ENCODE data around the gene NSFL1C.

The NSFL1C gene

GRCh38 chr20:1460275-1460674 is 6.4 kb downstream of the NSFL1C start:
- no peak for DNase-seq (ENCODE audit: low read depth, low spot score)

GRCh38 chr20:1457992-1458391 is 8.7 kb downstream of the NSFL1C start:
- DNase-seq (ENCODE audit: low read depth, low spot score) = no peak

GRCh38 chr20:1456300-1456699 is 10.3 kb downstream of the NSFL1C start:
- DNase-seq (ENCODE audit: low read depth, low spot score) = no peak

- DNase-seq (ENCODE audit: low read depth, low spot score) = no peak
These were observed 15.6 kb downstream of the NSFL1C start for GRCh38 chr20:1450926-1451491.

GRCh38 chr20:1449370-1449769 is 17.3 kb downstream of the NSFL1C start:
- no peak for DNase-seq (ENCODE audit: low read depth, low spot score)

GRCh38 chr20:1448081-1448620 is 18.5 kb downstream of the NSFL1C start:
- DNase-seq (ENCODE audit: low read depth, low spot score) = no peak

GRCh38 chr20:1446536-1446935 is 20.1 kb downstream of the NSFL1C start:
- DNase-seq (ENCODE audit: low read depth, low spot score) = no peak

GRCh38 chr20:1443085-1443484 is 23.6 kb downstream of the NSFL1C start:
- DNase-seq (ENCODE audit: low read depth, low spot score) = no peak

- DNase-seq (ENCODE audit: low read depth, low spot score) = no peak
These were observed 24.3 kb downstream of the NSFL1C start for GRCh38 chr20:1442304-1442703.

- no peak for DNase-seq (ENCODE audit: low read depth, low spot score)
These were observed 25.5 kb downstream of the NSFL1C start for GRCh38 chr20:1441133-1441532.

- DNase-seq (ENCODE audit: low read depth, low spot score) = no peak
These were observed 26.6 kb downstream of the NSFL1C start for GRCh38 chr20:1440024-1440423.

- DNase-seq (ENCODE audit: low read depth, low spot score) = no peak
These were observed 28.3 kb downstream of the NSFL1C start for GRCh38 chr20:1438361-1438760.

- peak; percentile 57 for DNase-seq (ENCODE audit: low read depth, low spot score)
These were observed 29.3 kb downstream of the NSFL1C start for GRCh38 chr20:1437235-1437904.

- DNase-seq (ENCODE audit: low read depth, low spot score) = no peak
These were observed 30.4 kb downstream of the NSFL1C start for GRCh38 chr20:1436263-1436662.

- DNase-seq (ENCODE audit: low read depth, low spot score) = no peak
These were observed 31.3 kb downstream of the NSFL1C start for GRCh38 chr20:1435337-1435699.

GRCh38 chr20:1434571-1435336 is 31.9 kb downstream of the NSFL1C start:
- peak; percentile 47 for DNase-seq (ENCODE audit: low read depth, low spot score)

- DNase-seq (ENCODE audit: low read depth, low spot score) = no peak
These were observed 35.5 kb downstream of the NSFL1C start for GRCh38 chr20:1431158-1431557.

- no peak for DNase-seq (ENCODE audit: low read depth, low spot score)
These were observed 36.6 kb downstream of the NSFL1C start for GRCh38 chr20:1430004-1430451.

- DNase-seq (ENCODE audit: low read depth, low spot score) = no peak
These were observed 37.4 kb downstream of the NSFL1C start for GRCh38 chr20:1429143-1429728.

GRCh38 chr20:1427457-1428054 is 39.1 kb downstream of the NSFL1C start:
- DNase-seq (ENCODE audit: low read depth, low spot score) = peak; percentile 71

- no peak for DNase-seq (ENCODE audit: low read depth, low spot score)
These were observed 40.3 kb downstream of the NSFL1C start for GRCh38 chr20:1426231-1426849.
